ENCODE measurements around the gene MYH9. TPM values are rescaled to one million over a fixed set of nuclear protein-coding genes. Genes with fewer than 3 reads are reported as not detected.

The MYH9 gene
- total RNA-seq, 1 experiment from 2014 or later = 323 TPM

DNA sequence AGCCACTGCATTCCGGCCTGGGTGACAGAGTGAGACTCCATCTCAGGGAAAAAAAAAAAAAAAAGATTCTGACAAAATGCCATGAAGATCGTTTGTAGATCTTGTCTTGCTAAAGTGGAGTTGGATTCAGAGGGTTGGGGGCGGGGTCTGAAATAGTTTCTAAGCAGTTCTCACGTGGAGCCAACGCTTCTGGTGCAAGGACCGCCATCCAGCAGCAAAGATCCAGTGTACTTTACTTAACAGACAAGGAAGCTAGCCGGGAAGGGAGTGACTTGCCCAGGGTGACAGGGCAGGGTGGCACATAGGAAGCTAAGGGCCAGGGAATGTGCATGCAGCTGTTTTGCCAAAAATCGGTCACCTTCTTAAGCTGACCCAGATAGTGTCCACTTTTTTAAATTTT is 107.4 kb downstream of the MYH9 start:
- CTCF ChIA-PET = interaction anchor here (1.2 kb wide), 1 partner anchor 86 kb away, joined by 7 read pairs; no protein-coding TSS in a partner anchor
- peaks cover 26% of the 10 kb centered on the region for H3K36me3 ChIP-seq (ENCODE audit: insufficient read depth, low read length, poor library complexity, severe bottlenecking)
- H3K27ac ChIP-seq (ENCODE audit: low read depth, low read length, poor library complexity, severe bottlenecking) = no peak overlapping the region
- TF ChIP-seq, protein P1, sequence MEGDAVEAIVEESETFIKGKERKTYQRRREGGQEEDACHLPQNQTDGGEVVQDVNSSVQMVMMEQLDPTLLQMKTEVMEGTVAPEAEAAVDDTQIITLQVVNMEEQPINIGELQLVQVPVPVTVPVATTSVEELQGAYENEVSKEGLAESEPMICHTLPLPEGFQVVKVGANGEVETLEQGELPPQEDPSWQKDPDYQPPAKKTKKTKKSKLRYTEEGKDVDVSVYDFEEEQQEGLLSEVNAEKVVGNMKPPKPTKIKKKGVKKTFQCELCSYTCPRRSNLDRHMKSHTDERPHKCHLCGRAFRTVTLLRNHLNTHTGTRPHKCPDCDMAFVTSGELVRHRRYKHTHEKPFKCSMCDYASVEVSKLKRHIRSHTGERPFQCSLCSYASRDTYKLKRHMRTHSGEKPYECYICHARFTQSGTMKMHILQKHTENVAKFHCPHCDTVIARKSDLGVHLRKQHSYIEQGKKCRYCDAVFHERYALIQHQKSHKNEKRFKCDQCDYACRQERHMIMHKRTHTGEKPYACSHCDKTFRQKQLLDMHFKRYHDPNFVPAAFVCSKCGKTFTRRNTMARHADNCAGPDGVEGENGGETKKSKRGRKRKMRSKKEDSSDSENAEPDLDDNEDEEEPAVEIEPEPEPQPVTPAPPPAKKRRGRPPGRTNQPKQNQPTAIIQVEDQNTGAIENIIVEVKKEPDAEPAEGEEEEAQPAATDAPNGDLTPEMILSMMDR (conservative IDR thresholded peaks at IDR 0.05; ENCODE audit: low read depth, low read length) = no peak
- no peak for TF ChIP-seq EZH2 (IDR thresholded peaks at IDR 0.05; ENCODE audit: borderline replicate concordance, low read depth, low read length, poor library complexity, severe bottlenecking)
- POLR2A ChIA-PET (ENCODE audit: low non-redundant PET) = no interaction called here
- no peak for DNase-seq (ENCODE audit: low spot score)
- no peaks in the 10 kb centered on the region for H3K9me3 ChIP-seq (ENCODE audit: low read depth, low read length, poor library complexity, severe bottlenecking)
- intact Hi-C loops (cut with micrococcal nuclease; ENCODE audit: unreplicated experiment) = no loop called here
- no peaks in the 10 kb centered on the region for H3K4me1 ChIP-seq (ENCODE audit: insufficient read depth, low read length, poor library complexity, severe bottlenecking)
- BruUV-seq (replicated peaks) = no TSS peak
- no peaks in the 10 kb centered on the region for H3K27me3 ChIP-seq (replicated peaks; ENCODE audit: insufficient read depth, low read depth, low read length, poor library complexity)
- no peak overlapping the region for H3K4me3 ChIP-seq (ENCODE audit: low read depth, low read length, poor library complexity, severe bottlenecking)

DNA sequence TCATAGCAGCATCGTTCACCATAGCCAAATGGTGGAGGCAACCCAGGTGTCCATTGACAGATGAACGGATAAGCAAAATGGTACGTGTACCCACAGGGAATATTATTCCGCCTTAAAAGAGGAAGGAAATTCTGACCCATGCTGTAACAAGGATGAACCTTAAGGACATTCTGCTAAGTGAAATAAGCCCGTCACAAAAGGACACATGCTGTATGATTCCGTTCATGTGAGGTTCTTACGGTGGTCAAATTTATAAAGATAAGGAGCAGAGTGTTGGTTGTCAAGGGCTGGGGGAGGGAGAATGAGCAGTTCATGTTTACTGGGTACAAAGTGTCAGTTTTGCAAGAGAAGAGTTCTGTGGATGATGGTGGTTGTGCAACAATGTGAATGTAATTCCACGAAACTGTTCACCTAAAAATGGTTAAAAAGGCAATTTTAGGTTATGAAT is 108.5 kb downstream of the MYH9 start:
- Histone ChIP-seq H3K4me1 (ENCODE audit: insufficient read depth, low read length, poor library complexity, severe bottlenecking) (no peaks in the 10 kb centered on the region), H3K27ac (ENCODE audit: low read depth, low read length, poor library complexity, severe bottlenecking) (no peak overlapping the region), H3K36me3 (ENCODE audit: insufficient read depth, low read length, poor library complexity, severe bottlenecking) (peaks cover 15% of the 10 kb centered on the region), H3K4me3 (ENCODE audit: low read depth, low read length, poor library complexity, severe bottlenecking) (no peak overlapping the region), H3K9me3 (ENCODE audit: low read depth, low read length, poor library complexity, severe bottlenecking) (no peaks in the 10 kb centered on the region), H3K27me3 (replicated peaks; ENCODE audit: insufficient read depth, low read depth, low read length, poor library complexity) (no peaks in the 10 kb centered on the region)
- no TSS peak for BruUV-seq (replicated peaks)
- intact Hi-C loops (cut with micrococcal nuclease; ENCODE audit: unreplicated experiment) = loop anchor here (5.0 kb wide), 1 partner anchor 82 kb away; no protein-coding TSS in a partner anchor
- TF ChIP-seq, protein P1 (conservative IDR thresholded peaks at IDR 0.05; ENCODE audit: low read depth, low read length) = no peak
- TF ChIP-seq EZH2 (IDR thresholded peaks at IDR 0.05; ENCODE audit: borderline replicate concordance, low read depth, low read length, poor library complexity, severe bottlenecking) = no peak
- CTCF ChIA-PET = interaction anchor here (1.2 kb wide), 2 partner anchors 9 to 85 kb away, joined by 3 to 7 read pairs; no protein-coding TSS in a partner anchor
- POLR2A ChIA-PET (ENCODE audit: low non-redundant PET) = interaction anchor here (0.6 kb wide), 1 partner anchor 212 kb away, joined by 5 read pairs; no protein-coding TSS in a partner anchor
- DNase-seq (ENCODE audit: low spot score) = no peak

DNA sequence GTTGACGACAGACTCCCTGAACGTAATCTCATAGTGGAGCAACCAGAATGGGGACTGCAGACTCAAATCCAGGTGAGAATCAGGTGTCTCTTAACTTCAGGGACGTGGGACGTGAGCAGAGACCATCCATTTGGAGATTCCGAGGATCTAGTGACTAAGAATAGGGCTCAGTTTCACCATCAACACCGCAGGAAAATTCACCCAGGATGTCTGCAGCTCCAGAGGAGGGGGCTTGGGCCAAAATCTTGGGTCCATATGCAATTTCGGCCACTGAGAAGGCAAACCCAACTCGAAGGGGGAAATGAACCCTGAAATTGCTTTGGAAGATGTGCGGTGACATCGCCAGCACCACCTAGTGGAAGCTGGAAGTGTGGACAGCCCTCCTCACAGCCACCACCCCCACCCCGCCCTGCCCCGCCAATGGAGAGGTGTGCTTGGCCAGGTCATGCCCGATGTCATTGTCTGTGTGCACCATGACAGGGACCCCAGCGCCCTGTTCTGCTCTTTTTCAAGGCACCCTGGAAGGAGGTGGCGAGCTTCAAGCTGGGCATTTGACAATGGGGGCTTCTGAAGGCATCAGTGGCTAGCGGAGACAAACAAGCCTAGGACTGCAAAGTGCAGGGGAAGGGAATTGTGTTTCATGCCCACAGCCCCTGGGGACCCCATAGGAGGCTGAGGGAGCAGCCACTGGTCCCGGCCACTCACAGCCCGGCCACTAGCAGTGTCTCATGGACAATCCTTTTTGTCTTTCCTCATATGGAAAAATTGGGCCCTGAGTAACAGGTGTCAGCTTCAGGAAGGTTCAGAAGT is 110.1 kb downstream of the MYH9 start:
- ChIA-PET CTCF (interaction anchor here (1.2 kb wide), 1 partner anchor 8 kb away, joined by 3 read pairs; no protein-coding TSS in a partner anchor), POLR2A (ENCODE audit: low non-redundant PET) (no interaction called here)
- H3K9me3 ChIP-seq (ENCODE audit: low read depth, low read length, poor library complexity, severe bottlenecking) = no peaks in the 10 kb centered on the region
- intact Hi-C loops (cut with micrococcal nuclease; ENCODE audit: unreplicated experiment) = loop anchor here (5.0 kb wide), 1 partner anchor 80 kb away; no protein-coding TSS in a partner anchor
- H3K27ac ChIP-seq (ENCODE audit: low read depth, low read length, poor library complexity, severe bottlenecking) = no peak overlapping the region
- H3K36me3 ChIP-seq (ENCODE audit: insufficient read depth, low read length, poor library complexity, severe bottlenecking) = peaks cover 2% of the 10 kb centered on the region
- DNase-seq (ENCODE audit: low spot score) = peak; percentile 65
- H3K27me3 ChIP-seq (replicated peaks; ENCODE audit: insufficient read depth, low read depth, low read length, poor library complexity) = no peaks in the 10 kb centered on the region
- TF ChIP-seq EZH2 (IDR thresholded peaks at IDR 0.05; ENCODE audit: borderline replicate concordance, low read depth, low read length, poor library complexity, severe bottlenecking) = no peak
- TF ChIP-seq, protein P1 (conservative IDR thresholded peaks at IDR 0.05; ENCODE audit: low read depth, low read length) = peak; percentile 79
- BruUV-seq (replicated peaks) = no TSS peak
- no peaks in the 10 kb centered on the region for H3K4me1 ChIP-seq (ENCODE audit: insufficient read depth, low read length, poor library complexity, severe bottlenecking)
- no peak overlapping the region for H3K4me3 ChIP-seq (ENCODE audit: low read depth, low read length, poor library complexity, severe bottlenecking)

Measured in A673 (cell line).